GM21576 (cell line): ENCODE measurements around the gene ASPDH.

ENCODE experiments used
- ATAC-seq: cut with Tn5 transposase; IDR thresholded peaks from one replicate; pipeline ENCODE4 v1.9.1; 2021; ENCODE audit warnings: mild to moderate bottlenecking, moderate library complexity; ENCODE audit not compliant: unreplicated experiment

Gene ASPDH

DNA sequence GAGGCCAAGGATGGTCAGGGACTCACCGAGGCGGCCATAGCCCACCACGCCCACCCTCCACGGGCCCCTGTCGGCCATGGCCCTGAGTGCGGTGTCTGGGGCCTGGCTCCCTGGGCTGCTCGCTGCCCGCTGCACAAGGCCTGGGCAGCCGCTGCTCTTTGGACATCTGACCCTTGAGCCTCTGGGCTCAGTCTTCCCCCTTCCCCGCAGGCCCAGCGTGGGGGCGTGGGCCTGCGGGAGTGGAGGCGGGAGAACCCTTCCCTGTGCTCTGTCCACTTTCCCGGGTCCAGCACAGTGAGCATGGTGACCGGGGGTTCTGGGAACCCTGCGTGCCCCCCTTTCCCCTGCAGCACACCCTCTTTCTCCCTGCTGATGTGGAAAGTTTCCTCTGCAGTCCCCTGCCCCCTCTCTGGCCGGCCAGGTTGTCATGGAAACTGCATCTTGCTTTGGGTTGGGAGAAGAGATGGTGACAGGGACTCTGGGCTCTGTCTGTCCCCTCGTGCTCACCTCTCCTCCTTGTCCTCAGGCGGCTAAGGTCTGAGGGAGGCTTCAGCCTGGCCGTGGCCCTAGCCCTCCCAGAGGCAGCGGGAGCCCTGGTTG is at the start of gene ASPDH:
TSS of gene ASPDH (minus strand) at position 168 of the 600 bp plus-strand sequence. CDS start at position 78, 90 bp downstream.
- ATAC-seq: no peak

DNA sequence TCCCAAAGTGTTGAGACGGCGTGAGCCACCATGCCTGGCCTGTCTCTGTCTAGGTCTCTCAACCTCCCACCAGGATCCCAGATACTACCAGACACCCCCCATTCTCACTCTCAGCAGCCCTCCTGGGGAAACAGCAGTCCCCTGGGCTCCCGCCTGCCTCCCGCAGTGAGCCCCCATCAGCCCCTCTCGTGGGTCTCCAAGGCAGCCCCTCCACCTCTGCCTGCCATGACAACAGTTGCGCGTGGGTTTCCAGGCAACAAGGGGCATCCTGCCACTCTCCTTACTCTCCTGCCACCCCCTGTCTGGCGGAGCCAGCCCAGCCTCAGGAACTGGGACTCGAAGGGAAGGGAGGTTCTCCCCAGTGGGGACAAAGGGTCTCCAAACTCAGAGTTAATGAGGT is 49.3 kb upstream of the ASPDH start:
- no peak for ATAC-seq

DNA sequence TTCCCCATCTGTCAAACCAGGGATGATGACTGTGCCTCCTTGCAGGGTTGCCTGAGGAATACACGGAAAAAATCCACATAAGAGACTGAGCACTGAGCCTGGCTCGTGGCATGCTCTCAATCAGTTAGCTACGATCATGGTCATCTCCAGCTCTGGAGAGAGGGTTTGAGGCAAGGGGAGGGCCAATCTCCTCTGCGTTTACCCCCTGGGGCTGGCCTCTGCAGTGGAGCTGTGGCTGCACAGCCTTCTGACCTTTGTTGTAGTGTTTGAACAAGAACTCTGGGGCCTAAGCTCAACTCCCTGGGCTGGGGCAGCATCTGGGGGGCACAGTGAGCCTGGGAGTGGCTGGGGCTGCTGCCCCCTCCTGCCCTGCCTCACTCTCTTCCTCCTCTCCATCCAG is 48.6 kb upstream of the ASPDH start:
- ATAC-seq: no peak

DNA sequence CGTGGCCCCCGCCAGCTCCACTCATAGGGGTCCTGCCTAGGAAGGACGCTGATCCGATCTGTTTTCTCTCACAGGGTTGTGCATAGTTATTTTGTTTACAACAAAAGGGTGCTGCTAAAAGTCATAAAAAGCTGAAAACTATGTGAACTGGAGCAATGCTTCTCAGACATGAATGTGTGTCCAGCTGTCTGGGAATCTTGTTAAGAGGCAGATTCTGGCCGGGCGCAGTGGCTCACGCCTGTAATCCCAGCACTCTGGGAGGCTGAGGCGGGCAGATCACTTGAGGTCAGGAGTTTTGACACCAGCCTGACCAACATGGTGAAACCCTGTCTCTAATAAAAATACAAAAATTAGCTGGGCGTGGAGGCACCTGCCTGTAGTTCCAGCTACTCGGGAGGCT is 45.9 kb upstream of the ASPDH start:
- no peak for ATAC-seq

DNA sequence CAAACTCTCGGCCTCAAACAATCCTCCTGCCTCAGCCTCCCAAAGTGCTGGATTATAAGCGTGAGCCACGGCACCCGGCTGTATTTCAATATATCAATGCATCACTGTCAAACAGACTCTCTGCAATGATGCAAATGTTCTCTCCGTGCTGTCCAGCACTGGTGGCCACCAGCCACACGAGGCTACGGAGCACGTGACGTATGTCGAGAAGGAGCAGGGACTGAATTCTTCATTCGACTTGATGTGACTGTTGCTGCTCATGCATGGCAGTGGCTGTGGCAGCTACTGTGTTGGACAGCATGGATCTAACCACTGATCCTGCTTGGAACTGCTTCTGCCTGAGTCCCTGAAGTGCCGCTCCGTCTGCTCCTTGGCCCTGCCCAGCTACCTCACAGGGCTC is 44.7 kb upstream of the ASPDH start:
- ATAC-seq: no peak

DNA sequence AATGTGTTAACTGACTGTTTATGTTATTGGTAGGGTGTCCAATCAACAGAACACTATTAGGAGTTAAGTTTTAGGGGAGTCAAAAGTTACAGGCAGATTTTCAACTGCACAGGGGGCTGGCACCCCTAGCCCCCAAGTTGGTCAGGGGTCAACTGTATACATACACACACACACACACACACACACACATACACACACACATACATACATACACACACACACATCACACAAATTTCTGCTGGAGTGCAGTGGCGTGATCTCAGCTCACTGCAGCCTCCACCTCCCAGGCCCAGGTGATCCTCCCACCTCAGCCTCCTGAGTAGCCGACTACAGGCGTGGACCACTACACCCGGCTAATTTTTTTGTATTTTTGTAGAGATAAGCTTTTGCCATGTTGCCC is 44.3 kb upstream of the ASPDH start:
- ATAC-seq: no peak

DNA sequence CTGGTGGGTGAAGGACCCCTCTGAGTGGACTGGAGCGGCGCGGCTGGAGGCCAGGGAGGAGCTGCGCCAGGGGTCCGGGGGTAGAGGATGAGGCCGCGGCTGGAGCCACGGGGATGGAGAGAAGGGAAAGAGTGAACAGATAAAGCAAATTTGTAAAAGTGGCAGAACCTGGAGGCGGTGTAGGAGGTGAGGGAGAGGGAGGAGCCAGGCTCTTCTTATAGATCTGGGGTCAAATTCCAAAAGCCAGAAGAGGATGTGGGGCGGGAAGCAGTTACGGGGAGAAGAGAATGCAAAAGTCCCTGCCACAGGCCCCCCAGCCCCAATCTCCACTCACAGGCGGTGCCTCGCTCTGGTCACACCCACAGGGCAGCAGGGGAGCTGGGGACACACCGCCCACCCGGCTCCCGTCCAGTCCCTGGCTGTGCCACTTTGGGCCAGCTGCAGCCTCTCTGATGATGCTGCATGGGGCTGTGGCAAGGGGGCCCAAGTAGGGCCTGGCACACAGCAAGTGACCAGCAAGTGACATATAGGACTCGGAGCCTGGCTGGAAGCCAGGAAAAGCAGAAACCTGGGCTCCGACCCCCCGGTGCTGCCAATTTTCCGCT is 43.4 kb upstream of the ASPDH start:
- ATAC-seq: no peak

DNA sequence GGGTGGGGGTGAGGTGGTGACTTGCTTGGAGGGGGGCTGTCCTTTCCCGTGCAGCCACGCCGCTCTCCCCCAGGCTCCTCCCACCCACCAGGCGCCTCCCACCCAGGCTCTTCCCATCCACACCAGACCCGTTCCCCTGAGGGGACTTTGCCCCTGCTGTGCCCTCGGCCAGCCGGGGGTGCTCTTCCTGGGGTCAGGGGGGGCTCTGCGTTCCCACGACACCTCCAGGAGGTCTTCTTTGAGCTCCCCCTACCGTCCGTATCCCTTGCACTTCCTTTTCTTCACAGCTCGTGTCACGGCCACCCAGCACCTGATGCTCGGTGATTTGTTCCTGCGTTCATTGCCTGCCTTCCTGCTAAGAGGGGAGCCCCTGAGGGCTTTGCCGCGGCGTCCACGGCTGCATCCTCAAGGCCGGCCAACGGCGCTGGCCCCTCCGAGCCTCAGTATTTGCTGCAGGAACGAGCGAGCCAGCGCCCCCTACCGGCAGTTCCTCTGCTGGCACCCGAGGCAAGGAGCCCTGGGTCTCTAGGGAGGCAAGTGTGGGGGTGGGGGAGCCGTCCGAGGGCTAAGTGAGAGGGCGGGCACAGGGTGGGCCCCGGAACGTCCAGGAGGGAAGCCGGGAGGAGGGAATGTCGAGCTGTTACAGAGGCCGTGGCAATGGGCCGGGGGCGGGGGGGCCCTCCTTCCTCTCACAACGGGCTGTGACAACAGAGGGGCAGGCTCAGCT is 42.7 kb upstream of the ASPDH start:
- ATAC-seq: no peak

DNA sequence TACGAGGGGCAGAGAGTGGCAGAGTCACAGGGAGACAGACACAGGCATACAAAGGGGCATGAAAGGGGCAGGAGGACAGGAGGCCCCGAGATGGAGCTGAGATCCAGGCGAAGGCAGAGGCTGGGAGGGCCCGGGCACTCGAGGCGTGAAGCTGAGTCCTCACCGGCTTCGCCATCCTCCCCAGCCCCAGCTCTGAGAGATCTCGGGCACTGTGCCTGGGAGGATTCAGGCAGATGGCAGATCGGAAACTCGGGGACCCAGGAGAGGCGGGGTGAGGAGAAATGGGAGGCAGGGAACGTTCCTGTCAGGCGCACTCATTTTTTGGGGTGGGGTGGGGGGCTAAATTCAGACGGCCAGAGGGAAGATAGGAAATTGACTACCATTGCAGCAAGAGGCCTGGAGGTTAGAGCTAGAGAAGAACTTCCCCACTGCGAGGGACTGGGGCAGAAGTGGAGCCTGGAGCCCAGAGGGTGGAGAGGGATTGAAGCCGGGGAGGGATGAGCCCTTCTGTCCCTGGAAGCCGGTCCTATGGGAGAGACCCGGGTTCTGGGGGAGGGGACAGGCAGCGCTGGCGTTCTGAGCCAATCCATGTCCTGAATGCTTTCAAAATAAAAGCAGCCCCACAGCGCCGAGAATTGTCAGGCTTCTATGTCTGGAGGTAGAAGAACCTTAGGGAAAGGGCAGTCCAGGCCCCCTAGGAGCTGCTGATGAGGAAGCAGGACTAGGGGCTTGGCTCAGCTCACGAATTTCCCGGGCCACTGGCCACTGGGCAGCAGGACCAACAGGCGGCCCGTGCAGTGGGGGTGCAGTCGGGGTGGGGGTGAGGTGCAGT is 42.0 kb upstream of the ASPDH start:
- ATAC-seq: no peak

DNA sequence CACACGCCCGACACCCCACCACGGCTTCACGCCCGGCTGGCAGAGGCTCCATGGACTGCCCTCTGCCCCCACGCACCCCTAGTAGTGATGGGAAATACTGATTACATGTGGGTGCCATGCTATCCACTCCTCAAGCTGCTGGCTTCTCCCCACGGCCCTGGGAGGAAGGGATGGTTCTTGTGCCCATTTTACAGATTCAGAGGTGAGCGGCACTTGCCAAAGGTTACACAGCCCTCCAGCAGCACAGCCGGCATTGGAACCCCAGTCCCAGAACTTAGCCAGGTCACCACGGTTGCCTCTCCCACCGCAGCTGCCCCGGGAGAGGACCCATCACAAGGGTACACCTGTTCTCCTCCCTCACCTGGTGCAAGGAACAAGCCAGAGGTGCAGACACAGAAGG is 41.3 kb upstream of the ASPDH start:
- no peak for ATAC-seq

DNA sequence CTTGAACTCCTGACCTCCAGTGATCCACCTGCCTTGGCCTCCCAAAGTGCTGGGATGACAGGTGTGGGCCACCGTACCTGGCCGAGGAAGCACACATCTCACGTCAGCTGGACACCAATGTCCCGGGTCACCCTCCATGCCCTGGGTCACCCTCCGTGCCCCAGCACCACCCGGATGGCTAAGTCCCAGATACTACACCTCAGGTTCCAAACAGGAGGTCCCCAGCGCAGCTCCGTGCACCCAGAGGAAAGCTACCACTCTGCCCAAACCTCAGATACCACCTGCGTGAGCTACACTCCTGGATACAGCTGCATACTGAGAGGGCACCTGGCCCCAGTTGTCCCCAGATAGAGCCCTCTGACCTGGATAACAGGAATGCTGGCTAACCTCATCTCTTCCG is 40.5 kb upstream of the ASPDH start:
- no peak for ATAC-seq

DNA sequence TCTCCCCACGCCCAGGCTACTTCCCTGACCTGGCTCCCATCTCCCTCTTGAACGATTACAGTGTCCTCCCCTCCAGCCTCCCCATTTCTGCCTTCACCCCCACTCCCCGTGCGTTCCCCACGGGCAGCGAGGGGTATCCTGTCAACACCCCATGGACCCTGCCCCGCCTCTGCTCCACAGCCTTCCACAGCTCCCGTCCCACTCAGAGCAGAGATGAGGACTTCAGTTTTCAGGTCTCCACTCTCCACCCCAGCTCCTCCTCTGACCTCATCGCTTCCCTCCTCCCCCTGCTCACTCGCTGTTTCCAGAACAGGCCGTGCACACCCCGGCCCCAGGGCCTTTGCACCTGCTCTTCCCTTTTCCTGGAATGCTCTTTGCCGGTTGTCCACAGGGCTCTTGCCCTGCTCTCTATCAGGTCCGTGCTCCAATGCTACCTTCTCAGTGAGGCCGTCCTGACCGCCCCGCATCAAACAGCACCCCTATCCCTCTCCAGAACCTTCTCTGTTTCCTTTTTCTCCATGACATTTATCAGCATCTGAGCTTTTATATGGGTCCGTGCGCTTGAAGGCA is 39.5 kb upstream of the ASPDH start:
- ATAC-seq: no peak

DNA sequence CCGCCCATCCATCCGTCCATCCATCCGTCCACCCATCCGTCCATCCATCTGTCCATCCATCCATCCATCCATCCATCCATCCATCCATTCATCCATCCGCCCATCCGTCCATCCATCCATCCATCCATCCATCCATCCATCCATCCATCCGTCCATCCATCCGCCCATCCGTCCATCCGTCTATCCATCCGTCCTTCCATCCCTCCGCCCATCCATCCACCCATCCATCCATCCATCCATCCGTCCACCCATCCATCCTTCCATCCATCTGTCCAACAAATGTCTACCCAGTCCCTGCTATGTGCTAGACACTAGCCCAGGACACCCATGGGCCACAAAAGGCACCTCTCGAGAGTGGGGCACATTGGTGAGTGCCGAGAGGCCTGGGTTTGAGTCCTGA is 38.8 kb upstream of the ASPDH start:
- ATAC-seq: no peak

DNA sequence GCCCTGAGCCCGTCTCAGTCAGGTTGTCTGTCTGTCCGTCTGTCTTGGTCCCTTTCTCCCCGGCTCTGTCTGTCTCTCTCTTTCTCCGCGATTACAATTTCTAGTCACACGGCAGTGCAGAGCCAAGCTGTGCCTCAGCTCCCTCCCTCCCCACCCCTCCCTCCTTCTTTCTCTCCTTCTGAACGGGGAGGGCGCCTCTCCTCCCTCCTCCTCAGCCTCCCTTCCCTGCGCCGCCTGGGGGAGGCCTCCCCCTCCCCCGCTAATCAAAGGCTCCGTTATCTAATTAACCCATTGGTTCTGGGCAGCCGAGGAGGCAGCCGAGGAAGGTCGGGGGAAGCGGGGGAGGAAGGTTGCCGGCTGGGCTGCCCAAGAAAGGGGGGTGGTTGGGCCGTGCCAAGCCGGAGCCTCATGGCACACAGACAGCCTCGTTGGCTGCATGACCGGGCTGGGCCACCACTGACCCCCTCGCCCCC is 38.0 kb upstream of the ASPDH start:
- ATAC-seq: no peak

DNA sequence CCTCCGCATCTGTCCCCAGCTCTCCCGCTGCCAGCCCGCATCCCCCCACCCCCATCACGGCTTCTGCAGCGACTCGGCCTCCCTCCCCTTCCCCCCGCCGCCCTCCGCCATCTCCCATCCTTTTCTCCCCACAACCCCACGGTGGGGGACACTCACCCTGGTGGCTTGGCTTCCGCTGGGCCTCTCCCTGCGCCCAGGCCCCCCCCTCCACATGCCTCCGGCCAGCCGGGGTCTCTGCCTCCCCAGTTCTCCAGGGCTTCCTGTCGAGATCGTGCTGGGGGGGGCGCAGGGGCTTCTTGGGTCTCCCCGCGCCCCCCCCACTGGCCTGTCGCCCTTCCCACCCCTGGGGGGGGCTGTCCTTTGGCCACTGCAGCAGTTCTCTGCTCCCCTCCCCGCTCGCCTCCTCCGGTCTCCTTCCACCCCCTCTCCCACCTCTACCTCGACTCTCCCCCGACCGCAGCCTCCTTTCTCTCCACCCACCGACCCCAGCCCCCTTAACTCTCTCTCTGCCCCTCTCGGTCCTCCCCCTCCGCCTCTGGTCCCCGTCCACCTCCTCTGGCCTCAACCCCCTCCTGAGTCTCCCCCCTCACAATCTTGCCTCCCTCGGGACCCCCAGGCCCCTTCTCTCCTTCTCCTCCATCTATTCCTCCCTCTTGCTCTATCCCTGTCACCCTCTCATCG is 37.5 kb upstream of the ASPDH start:
- ATAC-seq: no peak

DNA sequence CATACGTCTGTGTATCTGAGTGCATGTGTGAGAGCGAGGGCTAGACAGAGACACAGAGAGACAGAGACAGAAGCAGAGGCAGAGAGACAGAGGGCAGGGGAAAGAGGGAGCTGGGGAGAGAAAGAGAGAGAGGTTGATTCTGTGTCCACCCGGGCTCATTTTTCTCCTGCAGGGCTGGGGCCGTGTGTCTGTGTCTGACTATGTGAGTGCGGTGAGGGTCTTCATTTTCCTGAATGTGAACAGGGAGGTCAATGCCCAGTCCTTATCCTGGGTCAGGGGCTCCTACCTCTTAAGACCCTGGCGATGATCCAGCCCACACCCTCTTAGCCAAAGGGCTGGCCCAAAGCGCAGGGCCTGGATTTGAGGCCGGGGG is 36.9 kb upstream of the ASPDH start:
- ATAC-seq: no peak

DNA sequence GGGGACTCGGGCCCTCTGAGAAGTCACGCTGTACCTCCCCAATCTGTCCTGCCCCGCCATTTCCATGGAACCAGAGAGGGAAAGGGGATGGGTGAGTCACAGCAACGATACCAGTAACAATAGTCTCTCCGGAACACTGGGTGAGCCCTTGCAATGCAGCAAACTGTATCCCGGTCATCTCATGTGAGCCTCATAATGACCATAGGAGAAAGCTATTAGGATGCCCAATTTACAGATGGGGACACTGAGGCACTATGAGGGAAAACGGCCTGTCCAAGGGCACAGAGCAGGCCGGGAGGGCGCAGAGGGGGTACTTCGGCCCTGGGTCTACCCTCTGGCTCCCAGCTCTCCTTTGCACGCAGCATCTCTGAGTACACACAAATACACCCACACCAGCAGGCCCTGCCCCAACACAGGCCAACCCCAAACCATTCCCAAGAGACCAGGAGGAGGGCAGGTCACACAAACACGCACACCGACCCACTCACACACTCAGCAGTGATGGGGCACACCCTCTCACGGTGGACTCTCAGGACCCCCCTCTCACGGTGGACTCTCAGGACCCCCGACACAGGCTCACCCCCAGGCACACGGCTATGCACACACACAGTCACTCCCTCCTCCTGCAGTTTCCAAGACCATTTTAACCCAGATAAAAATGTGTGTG is 36.3 kb upstream of the ASPDH start:
- ATAC-seq: no peak

DNA sequence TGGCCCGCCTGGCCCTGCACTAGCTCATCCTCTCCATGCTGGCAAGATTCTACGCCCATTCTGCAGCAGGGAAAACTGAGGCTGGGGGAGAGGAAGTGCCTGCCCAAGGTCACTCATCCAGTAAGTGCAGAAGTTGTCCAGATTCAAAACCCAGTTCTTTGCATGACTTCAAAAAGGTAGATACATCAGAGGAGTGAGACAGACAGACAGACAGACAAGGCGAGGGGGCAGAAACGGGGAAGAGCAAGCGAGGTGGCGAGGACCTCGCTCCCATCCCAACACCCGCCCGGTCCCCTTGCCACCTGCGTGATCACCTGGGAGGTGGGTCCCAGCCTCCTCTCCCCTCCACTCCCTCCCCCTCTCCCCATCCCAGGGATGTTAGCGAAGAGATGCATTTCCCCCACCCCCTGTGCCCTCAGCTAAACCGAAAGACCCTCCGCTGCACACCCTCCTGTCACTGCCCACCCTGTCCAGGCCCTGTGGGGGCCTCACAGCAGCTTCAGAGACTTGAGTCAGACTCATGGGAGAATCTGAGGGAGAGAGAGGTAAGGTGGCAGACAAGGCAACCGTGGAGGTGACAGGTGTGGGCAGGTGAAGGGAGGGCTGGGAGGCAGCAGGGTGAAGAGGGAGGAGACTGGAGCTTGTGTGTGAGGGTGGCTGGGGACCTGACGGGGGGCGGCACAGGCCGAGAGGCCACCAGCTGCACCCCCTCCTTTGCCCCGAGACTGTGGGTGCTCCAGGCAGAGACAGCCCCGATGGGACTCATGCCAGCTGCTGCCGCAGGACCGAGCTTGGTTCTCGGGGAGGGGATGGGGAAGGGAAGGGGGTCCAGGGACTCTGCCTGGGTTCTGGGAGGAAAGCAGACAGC is 35.6 kb upstream of the ASPDH start:
- no peak for ATAC-seq
